WTC11 (cell line): ENCODE data around the gene MCOLN1. TPM values are rescaled to one million over a fixed set of nuclear protein-coding genes. Genes with fewer than 3 reads are reported as not detected.

Experiments used
- ATAC-seq: fragments of 200-7000 bp; cut with Tn5 transposase; 2 replicates; pipeline ENCODE4 v1.10.0; 2021; ENCODE audit warnings: mild to moderate bottlenecking, moderate library complexity
- CTCF ChIA-PET: fragments of 300-600 bp; sonication (Branson Sonifier 250); formaldehyde crosslinking; loops from one replicate; lab custom pipeline; 2021; ENCODE audit warnings: antibody characterized with exemption; lab: Charles Lee
- POLR2A ChIA-PET: fragments of 350-600 bp; sonication (Branson Sonifier 250); formaldehyde crosslinking; loops from one replicate; lab custom pipeline; 2021; ENCODE audit warnings: antibody characterized with exemption; lab: Charles Lee
- DNase-seq: peaks from one replicate; pipeline ENCODE4 v3.0.0; 2021; ENCODE audit warnings: low spot score
- H3K27ac Mint-ChIP-seq: 2 replicates; pipeline ENCODE4 v1.8.0; 2021; ENCODE audit warnings: mixed read lengths
- H3K27me3 Mint-ChIP-seq: 2 replicates; pipeline ENCODE4 v1.8.0; 2021; ENCODE audit warnings: low read depth, mild to moderate bottlenecking, moderate library complexity, mixed read lengths
- H3K36me3 Mint-ChIP-seq: 2 replicates; pipeline ENCODE4 v1.8.0; 2021; ENCODE audit warnings: mixed read lengths
- H3K4me1 Mint-ChIP-seq: 2 replicates; pipeline ENCODE4 v1.8.0; 2022; ENCODE audit warnings: mixed read lengths
- H3K4me3 Mint-ChIP-seq: 2 replicates; pipeline ENCODE4 v1.8.0; 2021; ENCODE audit warnings: mild to moderate bottlenecking, moderate library complexity, mixed read lengths
- H3K9me3 Mint-ChIP-seq: 2 replicates; pipeline ENCODE4 v1.8.0; 2021; ENCODE audit warnings: mixed read lengths
- CTCF ChIP-seq: fragments of 200-600 bp; IDR thresholded peaks from 2 replicates; pipeline ENCODE4 v1.8.0; 2022; ENCODE audit warnings: antibody characterized with exemption
- E2F1 ChIP-seq: sonication (generic); formaldehyde crosslinking; IDR thresholded peaks from 2 replicates; pipeline ENCODE4 v1.8.0; 2022; ENCODE audit warnings: mild to moderate bottlenecking, missing genetic modification reagents
- E2F5 ChIP-seq: sonication (generic); formaldehyde crosslinking; IDR thresholded peaks from 2 replicates; pipeline ENCODE4 v1.8.1; 2022; ENCODE audit warnings: mild to moderate bottlenecking, moderate library complexity, missing genetic modification reagents
- ETV6 ChIP-seq: sonication (generic); formaldehyde crosslinking; IDR thresholded peaks from 2 replicates; pipeline ENCODE4 v1.8.1; 2022; ENCODE audit warnings: mild to moderate bottlenecking, missing genetic modification reagents
- GABPB1 ChIP-seq: sonication (generic); formaldehyde crosslinking; IDR thresholded peaks from 2 replicates; pipeline ENCODE4 v1.8.1; 2023; ENCODE audit warnings: mild to moderate bottlenecking, missing genetic modification reagents
- GTF2I ChIP-seq: fragments of 250-450 bp; sonication (Bioruptor Pico); conservative IDR thresholded peaks from 2 replicates; pipeline ENCODE4 v1.4.0; 2021; ENCODE audit warnings: mild to moderate bottlenecking
- HMGA2 ChIP-seq: fragments of 250-450 bp; sonication (Bioruptor Pico); IDR thresholded peaks from 2 replicates; pipeline ENCODE4 v1.4.0; 2021; ENCODE audit warnings: mild to moderate bottlenecking, moderate library complexity
- KAT7 ChIP-seq: sonication (generic); formaldehyde crosslinking; IDR thresholded peaks from 2 replicates; pipeline ENCODE4 v1.8.1; 2023; ENCODE audit warnings: missing genetic modification reagents, mild to moderate bottlenecking, borderline replicate concordance
- MYBL2 ChIP-seq: sonication (generic); formaldehyde crosslinking; IDR thresholded peaks from 2 replicates; pipeline ENCODE4 v1.8.1; 2023; ENCODE audit warnings: mild to moderate bottlenecking, moderate library complexity, missing genetic modification reagents
- NFE2L1 ChIP-seq: sonication (generic); formaldehyde crosslinking; IDR thresholded peaks from 2 replicates; pipeline ENCODE4 v1.8.1; 2023; ENCODE audit warnings: missing genetic modification reagents
- NR1H2 ChIP-seq: sonication (generic); formaldehyde crosslinking; IDR thresholded peaks from 2 replicates; pipeline ENCODE4 v1.9.0; 2021; ENCODE audit warnings: mild to moderate bottlenecking, moderate library complexity, missing genetic modification reagents
- PRRX2 ChIP-seq: fragments of 250-450 bp; sonication (Bioruptor Pico); IDR thresholded peaks from 2 replicates; pipeline ENCODE4 v1.8.0; 2021; ENCODE audit warnings: mild to moderate bottlenecking
- SMAD4 ChIP-seq: sonication (generic); formaldehyde crosslinking; IDR thresholded peaks from 2 replicates; pipeline ENCODE4 v1.8.0; 2022; ENCODE audit warnings: mild to moderate bottlenecking, missing genetic modification reagents
- STAT6 ChIP-seq: sonication (generic); formaldehyde crosslinking; conservative IDR thresholded peaks from 2 replicates; pipeline ENCODE4 v1.8.1; 2023; ENCODE audit warnings: mild to moderate bottlenecking, low read depth, missing genetic modification reagents, moderate library complexity
- TEAD4 ChIP-seq: sonication (generic); formaldehyde crosslinking; IDR thresholded peaks from 2 replicates; pipeline ENCODE4 v1.8.0; 2022; ENCODE audit warnings: mild to moderate bottlenecking, missing genetic modification reagents
- ZBTB43 ChIP-seq: sonication (generic); formaldehyde crosslinking; IDR thresholded peaks from 2 replicates; pipeline ENCODE4 v1.8.1; 2023; ENCODE audit warnings: mild to moderate bottlenecking, missing genetic modification reagents
- ZNF232 ChIP-seq: sonication (generic); formaldehyde crosslinking; IDR thresholded peaks from 2 replicates; pipeline ENCODE4 v1.8.0; 2022; ENCODE audit warnings: mild to moderate bottlenecking, missing genetic modification reagents
- total RNA-seq: library from RNA; stranded (reverse); gene quantifications from 3 replicates; pipeline ENCODE4 v1.2.3, GENCODE V29; 2021

Gene MCOLN1
- total RNA-seq, 1 experiment from 2014 or later = 19.7 TPM

GRCh38 chr19:7521551-7522071, 813 bp upstream of the MCOLN1 start:
- H3K36me3 Mint-ChIP-seq = no peaks in the 10 kb centered on the region
- CTCF ChIA-PET = interaction anchor here (0.6 to 2.6 kb wide), 9 partner anchors 14 to 1832 kb away, joined by 3 to 12 read pairs (median 5); partner anchors contain the start of genes PNPLA6 and TRAPPC5
- DNase-seq = no peak
- peak overlapping the region; percentile 77 for H3K4me3 Mint-ChIP-seq
- TF ChIP-seq GTF2I (CRISPR knock-in tag) = peak; percentile 52; the same call in 1 of the 2 replicates
- no peak for TF ChIP-seq ETV6 (CRISPR knock-in tag)
- TF ChIP-seq, all 79 proteins: peak for 1
- peaks cover 15% of the 10 kb centered on the region for H3K4me1 Mint-ChIP-seq
- no peaks in the 10 kb centered on the region for H3K9me3 Mint-ChIP-seq
- POLR2A ChIA-PET = interaction anchor here (0.7 to 2.0 kb wide), 7 partner anchors 8 to 29 kb away, joined by 3 to 16 read pairs (median 4); partner anchors contain the start of gene PNPLA6
- no peaks in the 10 kb centered on the region; the same call in 1 of the 2 replicates for H3K27me3 Mint-ChIP-seq
- peak overlapping the region; percentile 21 for H3K27ac Mint-ChIP-seq
- peak; percentile 20 for ATAC-seq

GRCh38 chr19:7522923-7523667, 671 bp downstream of the MCOLN1 start:
- Mint-ChIP-seq H3K9me3 (no peaks in the 10 kb centered on the region), H3K27ac (no peak overlapping the region), H3K36me3 (no peaks in the 10 kb centered on the region), H3K4me1 (peaks cover 9% of the 10 kb centered on the region; the same call in 1 of the 2 replicates), H3K4me3 (peak overlapping the region; percentile 72), H3K27me3 (no peaks in the 10 kb centered on the region; the same call in 1 of the 2 replicates)
- ATAC-seq = no peak
- DNase-seq = no peak
- TF ChIP-seq TEAD4 (CRISPR knock-in tag) = no peak
- TF ChIP-seq NR1H2 (CRISPR knock-in tag) = no peak
- TF ChIP-seq ZNF232 (CRISPR knock-in tag) = no peak
- no peak for TF ChIP-seq STAT6 (CRISPR knock-in tag)
- no peak for TF ChIP-seq MYBL2 (CRISPR knock-in tag)
- TF ChIP-seq HMGA2 = no peak
- ChIA-PET POLR2A (interaction anchor here (0.6 to 2.0 kb wide), 7 partner anchors 9 to 29 kb away, joined by 3 to 16 read pairs (median 4); partner anchors contain the start of gene PNPLA6), CTCF (interaction anchor here (0.6 to 2.6 kb wide), 14 partner anchors 9 to 421 kb away, joined by 3 to 12 read pairs (median 6); partner anchors contain the start of genes PNPLA6 and TRAPPC5)

GRCh38 chr19:7524523-7524922, 2.1 kb downstream of the MCOLN1 start:
- Mint-ChIP-seq H3K4me3 (no peak overlapping the region), H3K36me3 (no peaks in the 10 kb centered on the region; the same call in 1 of the 2 replicates), H3K9me3 (no peaks in the 10 kb centered on the region), H3K4me1 (peaks cover 9% of the 10 kb centered on the region; the same call in 1 of the 2 replicates), H3K27me3 (no peaks in the 10 kb centered on the region; the same call in 1 of the 2 replicates), H3K27ac (no peak overlapping the region)
- DNase-seq = no peak
- no peak for ATAC-seq
- TF ChIP-seq HMGA2 (no peak), GABPB1 (CRISPR knock-in tag) (no peak), E2F1 (no peak), SMAD4 (CRISPR knock-in tag) (no peak), ZBTB43 (no peak), PRRX2 (CRISPR knock-in tag) (no peak), NFE2L1 (CRISPR knock-in tag) (no peak), CTCF (no peak), E2F5 (no peak), KAT7 (CRISPR knock-in tag) (no peak), ZNF232 (CRISPR knock-in tag) (no peak)
- POLR2A ChIA-PET = no interaction called here
- CTCF ChIA-PET = no interaction called here
